B cell (primary cell): ENCODE measurements around the gene ZDHHC4. TPM values are rescaled to one million over a fixed set of nuclear protein-coding genes. Genes with fewer than 3 reads are reported as not detected.

Experiments used
- ATAC-seq: fragments of 200-7000 bp; cut with Tn5 transposase; one replicate; pipeline ENCODE4 v1.10.0; 2021; ENCODE audit warnings: low read depth, mild to moderate bottlenecking, moderate number of reproducible peaks, moderate library complexity
- CTCF ChIA-PET: fragments of 350-600 bp; sonication (Branson Sonifier 250); formaldehyde crosslinking; loops from one replicate; lab custom pipeline; 2021; ENCODE audit warnings: antibody characterized with exemption, inconsistent platforms; lab: Charles Lee
- POLR2A ChIA-PET: fragments of 350-600 bp; sonication (Branson Sonifier 250); formaldehyde crosslinking; loops from one replicate; lab custom pipeline; 2021; ENCODE audit warnings: antibody characterized with exemption; lab: Charles Lee
- DNase-seq: peaks from one replicate; pipeline ENCODE4 v3.0.0; 2013
- H2AFZ ChIP-seq: 2 replicates; pipeline ENCODE4 v1.6.1; 2012; ENCODE audit warnings: mild to moderate bottlenecking, low read depth, low read length; ENCODE audit not compliant: insufficient read depth, poor library complexity, severe bottlenecking
- H3K27ac ChIP-seq, 2 donors: 1 replicate in 1 of 2; 2 replicates in 1 of 2; pipeline ENCODE4 v1.5.1; 2012 to 2013; ENCODE audit warnings: low read length in 2 of 2, mild to moderate bottlenecking in 2 of 2, moderate library complexity in 1 of 2
- H3K27me3 ChIP-seq, 4 experiments: fragments of 200-600 bp in 1 of 4; sonication (generic) in 1 of 4; replicated peaks in 1 of 4; 1 replicate in 2 of 4; 2 replicates in 2 of 4; pipeline versions ENCODE4 v1.6.1 to v1.7.0; 2013 to 2016; ENCODE audit warnings: low read length in 3 of 4, mild to moderate bottlenecking in 2 of 4, mixed read lengths in 1 of 4, moderate library complexity in 1 of 4; ENCODE audit not compliant: insufficient read depth in 4 of 4, control insufficient read depth in 3 of 4; ENCODE audit errors: control extremely low read depth in 1 of 4
- H3K36me3 ChIP-seq, 2 experiments: replicated peaks in 1 of 2; 1 replicate in 1 of 2; 2 replicates in 1 of 2; pipeline versions ENCODE4 v1.6.1 to v1.7.1; 2013; ENCODE audit warnings: low read length in 1 of 2; ENCODE audit not compliant: insufficient read depth in 2 of 2, control insufficient read depth in 1 of 2; ENCODE audit errors: control extremely low read depth in 1 of 2, extremely low read depth in 1 of 2
- H3K4me1 ChIP-seq, 2 donors: fragments of 200-600 bp in 1 of 2; sonication (generic) in 1 of 2; 1 replicate in 1 of 2; 2 replicates in 1 of 2; pipeline versions ENCODE4 v1.5.1 to v1.6.1; 2013 to 2017; ENCODE audit warnings: low read length in 2 of 2; ENCODE audit not compliant: control insufficient read depth in 2 of 2, insufficient read depth in 2 of 2
- H3K4me2 ChIP-seq: replicated peaks from 2 replicates; pipeline ENCODE3; 2012; ENCODE audit warnings: mild to moderate bottlenecking, low read depth, low read length; ENCODE audit not compliant: poor library complexity, severe bottlenecking
- H3K4me3 ChIP-seq, 5 experiments: fragments of 200-600 bp in 1 of 5; sonication (generic) in 1 of 5; 1 replicate in 3 of 5; 2 replicates in 2 of 5; pipeline versions ENCODE4 v1.5.1 to v1.7.0; 2011 to 2016; ENCODE audit warnings: low read length in 4 of 5, mild to moderate bottlenecking in 4 of 5, low read depth in 2 of 5, control low read depth in 1 of 5, moderate library complexity in 1 of 5; ENCODE audit not compliant: insufficient read depth in 1 of 5; ENCODE audit errors: control extremely low read depth in 1 of 5, extremely low read depth in 1 of 5
- H3K79me2 ChIP-seq: fragments of 200-600 bp; sonication (generic); one replicate; pipeline ENCODE4 v1.6.0; 2016; ENCODE audit warnings: low read length; ENCODE audit not compliant: control insufficient read depth, insufficient read depth
- H3K9ac ChIP-seq: fragments of 200-600 bp; sonication (generic); 2 replicates; pipeline ENCODE4 v1.6.1; 2017; ENCODE audit warnings: mild to moderate bottlenecking, low read length, moderate library complexity
- H3K9me3 ChIP-seq, 3 donors: one replicate each; pipeline versions ENCODE4 v1.6.1 to v1.7.1; 2013; ENCODE audit warnings: low read length in 2 of 3; ENCODE audit not compliant: control insufficient read depth in 2 of 3, insufficient read depth in 1 of 3; ENCODE audit errors: control extremely low read depth in 1 of 3
- H4K20me1 ChIP-seq: 2 replicates; pipeline ENCODE4 v1.6.0; 2012; ENCODE audit warnings: mild to moderate bottlenecking, low read length; ENCODE audit not compliant: insufficient read depth, control insufficient read depth, poor library complexity, severe bottlenecking
- H3K27ac Mint-ChIP-seq: one replicate; pipeline ENCODE4 v1.8.0; 2021; ENCODE audit warnings: mixed read lengths
- H3K27me3 Mint-ChIP-seq: one replicate; pipeline ENCODE4 v1.8.0; 2021; ENCODE audit warnings: mixed read lengths
- H3K4me1 Mint-ChIP-seq: one replicate; pipeline ENCODE4 v1.8.0; 2021; ENCODE audit warnings: mixed read lengths
- H3K4me3 Mint-ChIP-seq: one replicate; pipeline ENCODE4 v1.8.0; 2021; ENCODE audit warnings: mixed read lengths
- H3K9me3 Mint-ChIP-seq: one replicate; pipeline ENCODE4 v1.8.0; 2022; ENCODE audit warnings: mixed read lengths; ENCODE audit not compliant: insufficient read depth
- EZH2 ChIP-seq: IDR thresholded peaks from 2 replicates; pipeline ENCODE4 v1.6.1; 2012; ENCODE audit warnings: borderline replicate concordance, low read depth, mild to moderate bottlenecking, moderate library complexity, low read length; ENCODE audit not compliant: insufficient read depth, poor library complexity, severe bottlenecking
- WGBS: methylation state at CpG from one replicate; pipeline ENCODE4 v1.1.5; 2013; ENCODE audit warnings: missing lambda C conversion rate; ENCODE audit not compliant: insufficient coverage; 5-methylcytosine and 5-hydroxymethylcytosine counted together
- intact Hi-C: fragments of 100-400 bp; cut with micrococcal nuclease; formaldehyde crosslinking; loops from one replicate; pipeline ENCODE4 v1.10.0; 2022
- polyA plus RNA-seq: library from polyadenylated mRNA; depleted of rRNA; stranded (reverse); fragments of >200 nt; gene quantifications from 2 replicates; pipeline ENCODE4 v1.2.3, GENCODE V29; 2012
- total RNA-seq, 2 donors: library from RNA; stranded (reverse); fragments of 120-200 nt in 1 of 2; gene quantifications; 1 replicate in 1 of 2; 2 replicates in 1 of 2; pipeline versions ENCODE4 v1.2.3 to v1.2.4, GENCODE V29; 2013 to 2022
- TF ChIP-seq, protein P1 (sequence below): fragments of 200-600 bp; IDR thresholded peaks from one replicate; pipeline ENCODE4 v1.8.0; 2022; ENCODE audit warnings: antibody characterized with exemption, mild to moderate bottlenecking

The ZDHHC4 gene
- total and polyA plus RNA-seq, 2 donors (not counting 1 experiment from before 2014, with no cell fraction given), result 38.5 to 42.0 TPM

GRCh38 chr7:6578114-6579084 lies 1.1 kb downstream of the ZDHHC4 start:
- intact Hi-C loops, result loop anchor here (5.0 kb wide), 1 partner anchor 129 kb away; the partner anchor contains the start of gene ZNF12
- CTCF ChIA-PET, result interaction anchor here (0.8 to 1.3 kb wide), 2 partner anchors 10 to 66 kb away, joined by 3 read pairs; no protein-coding TSS in a partner anchor

More at GRCh38 chr7:6578114-6579084, 1.1 kb downstream of the ZDHHC4 start:
- Histone ChIP-seq H3K4me3 (peak overlapping the region in 1 of 5 experiments; percentile 74), H2AFZ (no peak overlapping the region), H3K27me3 (no peaks in the 10 kb centered on the region), H3K9me3 (no peaks in the 10 kb centered on the region), H3K36me3 (peaks cover 4 to 27% of the 10 kb centered on the region in 2 experiments), H3K4me2 (peak overlapping the region; percentile 92), H3K27ac (peak overlapping the region; percentile 93 to 97), H3K4me1 (peaks cover 0 to 35% of the 10 kb centered on the region in 2 donors), H3K79me2 (no peaks in the 10 kb centered on the region), H4K20me1 (no peaks in the 10 kb centered on the region), H3K9ac (peak overlapping the region; percentile 85)
- POLR2A ChIA-PET, result interaction anchor here (1.5 kb wide), 1 partner anchor 12 kb away, joined by 6 read pairs; no protein-coding TSS in a partner anchor
- H3K4me1 Mint-ChIP-seq, result peaks cover 34% of the 10 kb centered on the region
- TF ChIP-seq, protein P1, sequence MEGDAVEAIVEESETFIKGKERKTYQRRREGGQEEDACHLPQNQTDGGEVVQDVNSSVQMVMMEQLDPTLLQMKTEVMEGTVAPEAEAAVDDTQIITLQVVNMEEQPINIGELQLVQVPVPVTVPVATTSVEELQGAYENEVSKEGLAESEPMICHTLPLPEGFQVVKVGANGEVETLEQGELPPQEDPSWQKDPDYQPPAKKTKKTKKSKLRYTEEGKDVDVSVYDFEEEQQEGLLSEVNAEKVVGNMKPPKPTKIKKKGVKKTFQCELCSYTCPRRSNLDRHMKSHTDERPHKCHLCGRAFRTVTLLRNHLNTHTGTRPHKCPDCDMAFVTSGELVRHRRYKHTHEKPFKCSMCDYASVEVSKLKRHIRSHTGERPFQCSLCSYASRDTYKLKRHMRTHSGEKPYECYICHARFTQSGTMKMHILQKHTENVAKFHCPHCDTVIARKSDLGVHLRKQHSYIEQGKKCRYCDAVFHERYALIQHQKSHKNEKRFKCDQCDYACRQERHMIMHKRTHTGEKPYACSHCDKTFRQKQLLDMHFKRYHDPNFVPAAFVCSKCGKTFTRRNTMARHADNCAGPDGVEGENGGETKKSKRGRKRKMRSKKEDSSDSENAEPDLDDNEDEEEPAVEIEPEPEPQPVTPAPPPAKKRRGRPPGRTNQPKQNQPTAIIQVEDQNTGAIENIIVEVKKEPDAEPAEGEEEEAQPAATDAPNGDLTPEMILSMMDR, result no peak
- TF ChIP-seq EZH2, result no peak
- no peak for ATAC-seq
- DNase-seq, result no peak
- peak overlapping the region; percentile 10 for H3K27ac Mint-ChIP-seq
- H3K9me3 Mint-ChIP-seq, result no peaks in the 10 kb centered on the region
- H3K27me3 Mint-ChIP-seq, result no peaks in the 10 kb centered on the region
- H3K4me3 Mint-ChIP-seq, result peak overlapping the region; percentile 36
- WGBS, result 100% methylated on average over 11 of the region's 18 CpGs
